ENCODE data around the gene GIPC2. TPM values are rescaled to one million over a fixed set of nuclear protein-coding genes. Genes with fewer than 3 reads are reported as not detected.
A peak's percentile ranks its signal among the peaks of the same experiment; 100 is the strongest.

GIPC2 gene
- total and polyA plus RNA-seq, 9 of the 15 experiments (the other 6 are each of a cell fraction or from before 2014, with no cell fraction given): 0.01 to 0.05 (median 0.04) TPM; not detected in 3

GRCh38 chr1:78004719-78005447, 40.9 kb upstream of the GIPC2 start, which contains the start of gene DNAJB4 (continued):
- TF ChIP-seq, protein P1, sequence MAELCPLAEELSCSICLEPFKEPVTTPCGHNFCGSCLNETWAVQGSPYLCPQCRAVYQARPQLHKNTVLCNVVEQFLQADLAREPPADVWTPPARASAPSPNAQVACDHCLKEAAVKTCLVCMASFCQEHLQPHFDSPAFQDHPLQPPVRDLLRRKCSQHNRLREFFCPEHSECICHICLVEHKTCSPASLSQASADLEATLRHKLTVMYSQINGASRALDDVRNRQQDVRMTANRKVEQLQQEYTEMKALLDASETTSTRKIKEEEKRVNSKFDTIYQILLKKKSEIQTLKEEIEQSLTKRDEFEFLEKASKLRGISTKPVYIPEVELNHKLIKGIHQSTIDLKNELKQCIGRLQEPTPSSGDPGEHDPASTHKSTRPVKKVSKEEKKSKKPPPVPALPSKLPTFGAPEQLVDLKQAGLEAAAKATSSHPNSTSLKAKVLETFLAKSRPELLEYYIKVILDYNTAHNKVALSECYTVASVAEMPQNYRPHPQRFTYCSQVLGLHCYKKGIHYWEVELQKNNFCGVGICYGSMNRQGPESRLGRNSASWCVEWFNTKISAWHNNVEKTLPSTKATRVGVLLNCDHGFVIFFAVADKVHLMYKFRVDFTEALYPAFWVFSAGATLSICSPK (IDR thresholded peaks at IDR 0.05; ENCODE audit: borderline replicate concordance): no peak
- TF ChIP-seq, protein P2, sequence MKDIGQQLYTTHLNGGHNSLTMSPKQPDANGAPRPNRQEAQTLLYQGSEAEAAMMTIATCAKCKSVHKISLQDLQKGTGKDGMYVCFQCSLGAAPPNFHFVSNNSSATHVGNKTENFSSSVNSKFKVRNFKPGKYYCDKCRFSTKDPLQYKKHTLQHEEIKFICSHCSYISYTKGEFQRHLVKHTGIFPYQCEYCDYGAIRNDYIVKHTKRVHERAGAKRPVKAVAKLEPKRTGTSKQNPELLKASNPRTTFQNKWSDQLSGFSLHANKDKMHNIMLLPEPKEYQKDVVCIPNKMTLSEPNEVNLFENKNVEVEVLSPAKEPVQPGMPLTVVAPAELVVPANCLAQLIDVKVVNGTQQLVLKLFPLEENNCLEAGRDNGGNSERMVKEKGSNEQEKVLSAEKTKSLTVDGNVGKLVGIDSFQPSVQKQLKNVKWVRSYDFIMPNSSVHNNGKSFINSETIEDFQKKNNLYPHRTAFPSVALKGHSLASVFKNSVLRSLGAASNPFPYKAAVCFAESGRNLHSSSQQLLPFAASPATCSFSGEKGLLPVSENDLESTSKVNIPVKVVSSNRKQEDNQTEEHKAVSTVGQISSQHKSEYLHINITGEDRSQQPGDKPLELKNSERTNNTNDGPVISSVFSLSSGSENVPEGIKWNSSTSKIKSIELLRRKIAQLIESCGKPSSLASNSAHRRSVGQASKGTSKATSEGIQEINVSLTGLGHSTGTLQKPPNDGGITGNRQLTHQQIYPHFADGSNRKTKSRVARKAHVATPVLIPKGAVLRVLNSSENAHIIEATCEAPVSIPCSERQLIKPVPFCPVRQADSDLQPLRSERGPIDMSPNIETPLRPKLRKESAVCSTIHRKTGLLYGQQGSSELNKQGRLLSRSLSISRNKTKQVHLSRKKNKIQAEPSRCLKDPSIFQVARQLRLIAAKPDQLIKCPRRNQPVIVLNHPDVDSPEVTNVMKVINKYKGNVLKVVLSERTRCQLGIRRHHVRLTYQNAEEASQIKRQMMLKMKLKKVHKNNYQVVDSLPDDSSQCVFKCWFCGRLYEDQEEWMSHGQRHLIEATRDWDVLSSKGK (CRISPR knock-in tag; IDR thresholded peaks at IDR 0.05): no peak
- TF ChIP-seq RBM15 (IDR thresholded peaks at IDR 0.05; ENCODE audit: insufficient read depth, low read length) (no peak), SRSF3 (IDR thresholded peaks at IDR 0.05; ENCODE audit: insufficient read depth, low read length) (no peak), PHF21A (IDR thresholded peaks at IDR 0.05; ENCODE audit: borderline replicate concordance, low read depth) (no peak), SIRT6 (IDR thresholded peaks at IDR 0.05; ENCODE audit: low read depth, low read length) (no peak), CBX2 (IDR thresholded peaks at IDR 0.05; ENCODE audit: insufficient read depth, low read length, poor library complexity, severe bottlenecking) (no peak), ZNF347 (CRISPR knock-in tag; IDR thresholded peaks at IDR 0.05; ENCODE audit: low read depth) (no peak), SAFB2 (IDR thresholded peaks at IDR 0.05; ENCODE audit: borderline replicate concordance, low read depth, low read length, severe bottlenecking) (no peak), JUN (IDR thresholded peaks at IDR 0.05; ENCODE audit: borderline replicate concordance, low read depth, low read length) (no peak), JUN (CRISPR knock-in tag; IDR thresholded peaks at IDR 0.05; ENCODE audit: borderline replicate concordance) (no peak), ARNT (IDR thresholded peaks at IDR 0.05) (peak in 1 of 2 experiments; percentile 100; a peak in 2 of 4 replicates), KAT8 (IDR thresholded peaks at IDR 0.05; ENCODE audit: low read depth) (no peak), ZNF644 (tag; IDR thresholded peaks at IDR 0.05; ENCODE audit: low read depth) (no peak), ZNF140 (CRISPR knock-in tag; IDR thresholded peaks at IDR 0.05) (no peak), RCOR1 (IDR thresholded peaks at IDR 0.05; ENCODE audit: borderline replicate concordance in 1 of 2, low read depth in 2 of 2, low read length in 2 of 2) (0 out of 4 replicates have a peak, but pooled peaks of 1 of the 2 experiments have one; percentile 59)
- TF ChIP-seq, protein P3, sequence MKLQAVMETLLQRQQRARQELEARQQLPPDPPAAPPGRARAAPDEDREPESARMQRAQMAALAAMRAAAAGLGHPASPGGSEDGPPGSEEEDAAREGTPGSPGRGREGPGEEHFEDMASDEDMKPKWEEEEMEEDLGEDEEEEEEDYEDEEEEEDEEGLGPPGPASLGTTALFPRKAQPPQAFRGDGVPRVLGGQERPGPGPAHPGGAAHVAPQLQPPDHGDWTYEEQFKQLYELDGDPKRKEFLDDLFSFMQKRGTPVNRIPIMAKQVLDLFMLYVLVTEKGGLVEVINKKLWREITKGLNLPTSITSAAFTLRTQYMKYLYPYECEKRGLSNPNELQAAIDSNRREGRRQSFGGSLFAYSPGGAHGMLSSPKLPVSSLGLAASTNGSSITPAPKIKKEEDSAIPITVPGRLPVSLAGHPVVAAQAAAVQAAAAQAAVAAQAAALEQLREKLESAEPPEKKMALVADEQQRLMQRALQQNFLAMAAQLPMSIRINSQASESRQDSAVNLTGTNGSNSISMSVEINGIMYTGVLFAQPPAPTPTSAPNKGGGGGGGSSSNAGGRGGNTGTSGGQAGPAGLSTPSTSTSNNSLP (IDR thresholded peaks at IDR 0.05; ENCODE audit: borderline replicate concordance, low read depth, low read length): 0 out of 2 replicates have a peak, but pooled peaks have one; percentile 5
- TF ChIP-seq, protein P4, sequence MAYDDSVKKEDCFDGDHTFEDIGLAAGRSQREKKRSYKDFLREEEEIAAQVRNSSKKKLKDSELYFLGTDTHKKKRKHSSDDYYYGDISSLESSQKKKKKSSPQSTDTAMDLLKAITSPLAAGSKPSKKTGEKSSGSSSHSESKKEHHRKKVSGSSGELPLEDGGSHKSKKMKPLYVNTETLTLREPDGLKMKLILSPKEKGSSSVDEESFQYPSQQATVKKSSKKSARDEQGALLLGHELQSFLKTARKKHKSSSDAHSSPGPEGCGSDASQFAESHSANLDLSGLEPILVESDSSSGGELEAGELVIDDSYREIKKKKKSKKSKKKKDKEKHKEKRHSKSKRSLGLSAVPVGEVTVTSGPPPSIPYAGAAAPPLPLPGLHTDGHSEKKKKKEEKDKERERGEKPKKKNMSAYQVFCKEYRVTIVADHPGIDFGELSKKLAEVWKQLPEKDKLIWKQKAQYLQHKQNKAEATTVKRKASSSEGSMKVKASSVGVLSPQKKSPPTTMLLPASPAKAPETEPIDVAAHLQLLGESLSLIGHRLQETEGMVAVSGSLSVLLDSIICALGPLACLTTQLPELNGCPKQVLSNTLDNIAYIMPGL (CRISPR knock-in tag; IDR thresholded peaks at IDR 0.05): no peak

Data from K562 (cell line).